ENCODE results near the gene PLA2G10.
A peak's percentile ranks its signal among the peaks of the same experiment; 100 is the strongest.
"Not testable (repeated sequence)": the region's sequence is repeated elsewhere in the genome, so short reads cannot be mapped to it uniquely, and the experiment has no call there.

The PLA2G10 gene

DNA sequence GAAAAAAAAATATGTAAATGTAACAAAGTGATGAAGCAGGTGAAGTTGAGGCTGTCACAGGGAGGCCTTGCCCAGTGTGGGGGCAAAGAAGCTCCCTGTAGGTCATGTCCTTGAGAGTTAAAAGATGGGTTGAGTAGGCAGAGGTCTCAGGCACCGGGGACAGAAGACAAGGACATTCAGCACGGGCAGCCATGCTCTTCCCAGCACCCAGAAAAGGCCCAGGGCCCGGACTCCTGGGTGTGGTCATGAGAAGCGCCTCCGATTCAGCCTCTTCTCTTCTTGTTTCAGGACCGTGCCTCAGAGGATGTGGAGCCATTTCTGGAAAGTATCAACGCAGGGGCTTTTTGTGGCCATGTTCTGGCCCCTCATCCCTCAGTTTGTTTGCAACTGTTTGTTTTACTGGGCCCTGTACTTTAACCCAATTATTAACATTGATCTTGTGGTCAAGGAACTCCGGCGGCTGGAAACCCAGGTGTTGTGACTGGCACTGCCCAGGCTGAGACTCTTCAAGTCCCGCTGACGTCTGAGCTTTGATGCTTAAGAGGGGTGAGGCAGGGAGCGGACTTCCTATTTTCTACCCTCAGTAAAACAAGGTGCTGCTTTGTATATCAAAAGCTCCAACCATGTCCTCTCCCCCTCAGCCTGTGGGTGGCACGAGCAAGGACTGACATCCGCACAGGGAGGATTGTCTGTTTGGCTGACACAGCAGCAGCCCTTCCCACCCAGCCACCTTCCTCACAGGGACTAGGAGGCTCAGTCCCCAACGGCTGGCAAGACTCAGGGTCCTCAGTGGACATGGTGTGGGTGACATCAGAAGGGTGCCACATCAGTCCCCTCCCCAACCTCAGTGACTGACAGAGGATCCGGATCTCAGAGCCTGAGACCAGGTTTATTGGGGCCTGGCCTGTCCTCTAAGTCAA lies 26.5 kb downstream of the PLA2G10 start:
- DNase-seq (ENCODE audit: low spot score): no peak

DNA sequence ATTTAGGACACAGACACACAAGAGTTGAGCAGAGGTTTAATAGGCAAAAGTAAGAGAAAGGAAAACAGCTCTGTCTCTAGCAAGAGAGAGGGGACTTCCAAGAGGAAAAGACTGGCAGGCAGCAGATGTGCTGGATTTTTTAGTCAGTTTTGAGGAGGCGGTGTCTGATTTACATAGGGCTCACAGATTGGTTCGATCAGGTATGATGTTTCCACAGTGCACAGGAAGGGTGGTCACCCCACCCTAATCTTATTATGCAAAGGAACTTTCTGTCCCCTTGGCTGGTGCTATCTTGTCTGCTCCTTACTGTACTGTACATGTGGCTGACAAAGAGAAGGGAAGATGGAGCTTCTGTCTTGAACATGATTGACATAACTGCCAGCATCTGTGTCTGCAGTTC lies 36.0 kb downstream of the PLA2G10 start:
- peak; percentile 45 for DNase-seq (ENCODE audit: low spot score)

DNA sequence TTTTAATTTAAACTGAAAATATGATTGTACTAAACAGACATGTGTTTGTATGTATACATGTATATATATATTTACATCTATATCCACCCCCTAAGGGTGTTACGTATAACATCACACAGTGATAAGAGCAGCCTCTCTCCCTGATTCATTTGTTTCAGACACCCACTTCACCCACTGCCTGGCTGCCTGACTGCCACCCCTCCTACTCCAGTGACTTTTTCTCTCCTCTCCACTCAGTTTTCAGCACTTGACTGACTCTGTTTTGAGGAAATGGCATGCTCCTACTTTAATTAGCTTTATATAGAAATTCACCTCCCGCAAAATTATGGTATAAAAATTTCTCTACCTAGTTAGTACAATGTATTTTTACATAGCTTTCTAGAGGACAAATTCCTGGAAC lies 41.4 kb downstream of the PLA2G10 start:
- DNase-seq (ENCODE audit: low spot score): no peak

DNA sequence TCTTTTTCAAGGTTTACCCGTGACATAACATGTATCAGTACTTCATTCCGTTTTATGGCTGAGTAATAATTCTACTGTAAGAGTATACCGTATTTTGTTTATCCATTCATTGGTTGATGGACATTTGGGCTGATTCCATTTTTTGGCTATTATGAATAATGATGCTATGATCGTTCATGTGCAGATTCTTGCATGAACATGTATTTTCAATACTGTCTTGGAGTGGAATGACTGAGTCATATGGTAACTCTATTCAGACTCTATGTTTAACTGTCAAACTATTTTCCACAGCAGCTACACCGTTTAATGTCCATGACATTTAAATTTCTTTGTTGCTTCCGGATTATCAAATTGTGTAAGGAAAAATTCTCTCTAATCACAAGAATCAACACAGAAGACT lies 43.5 kb downstream of the PLA2G10 start:
- DNase-seq (ENCODE audit: low spot score): no peak

DNA sequence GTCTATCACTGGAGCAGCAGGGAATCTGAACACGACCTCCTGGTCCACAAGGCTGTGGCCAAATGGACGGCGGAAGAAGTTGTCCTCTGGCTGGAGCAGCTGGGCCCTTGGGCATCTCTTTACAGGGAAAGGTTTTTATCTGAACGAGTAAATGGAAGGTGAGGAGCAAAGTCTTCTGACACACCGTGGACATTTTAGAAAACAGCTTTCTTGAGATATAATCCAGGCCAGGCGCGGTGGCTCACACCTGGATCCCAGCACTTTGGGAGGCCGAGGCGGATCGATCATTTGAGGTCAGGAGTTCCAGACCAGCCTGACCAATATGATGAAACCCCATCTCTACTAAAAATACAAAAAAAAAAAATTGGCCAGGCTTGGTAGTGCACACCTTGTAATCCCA lies 44.3 kb downstream of the PLA2G10 start:
- no peak for DNase-seq (ENCODE audit: low spot score)

DNA sequence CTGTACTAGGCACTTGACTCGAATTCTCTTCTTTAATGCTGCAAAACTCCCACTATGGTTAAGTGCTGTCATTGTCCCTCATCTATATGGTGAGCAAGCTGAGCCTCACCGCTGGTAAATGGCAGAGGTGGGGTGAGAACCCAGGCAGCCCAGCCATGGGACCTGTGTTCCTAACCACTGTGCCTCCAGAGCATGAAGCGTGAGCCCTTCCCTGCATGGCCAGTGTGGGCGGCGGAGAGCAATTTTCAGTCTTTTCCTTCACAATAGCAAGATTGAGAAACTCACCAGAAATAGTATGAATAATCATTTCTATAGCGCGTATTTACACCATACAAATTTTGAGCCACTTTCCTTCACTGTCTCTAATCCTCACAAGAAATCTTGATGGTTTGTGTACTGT lies 52.2 kb downstream of the PLA2G10 start:
- DNase-seq (ENCODE audit: low spot score): no peak

DNA sequence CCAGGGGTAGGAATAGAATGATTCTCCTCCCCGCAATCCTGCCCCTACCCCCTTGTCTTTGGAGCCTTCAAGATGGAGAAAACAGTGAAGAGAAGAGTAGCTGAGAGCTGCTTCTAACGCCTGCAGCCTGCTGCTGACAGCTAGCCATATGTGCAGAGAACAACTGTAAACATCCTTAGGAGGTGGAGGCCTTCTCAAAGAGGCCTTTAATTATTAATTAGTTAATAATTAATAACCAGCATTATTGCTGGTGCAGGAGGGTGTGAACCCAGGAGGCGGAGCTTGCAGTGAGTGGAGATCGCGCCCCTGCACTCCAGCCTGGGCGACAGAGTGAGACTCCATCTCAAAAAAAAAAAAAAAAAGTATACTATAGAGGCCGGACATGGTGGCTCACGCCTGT lies 52.9 kb downstream of the PLA2G10 start:
- DNase-seq (ENCODE audit: low spot score): no peak

DNA sequence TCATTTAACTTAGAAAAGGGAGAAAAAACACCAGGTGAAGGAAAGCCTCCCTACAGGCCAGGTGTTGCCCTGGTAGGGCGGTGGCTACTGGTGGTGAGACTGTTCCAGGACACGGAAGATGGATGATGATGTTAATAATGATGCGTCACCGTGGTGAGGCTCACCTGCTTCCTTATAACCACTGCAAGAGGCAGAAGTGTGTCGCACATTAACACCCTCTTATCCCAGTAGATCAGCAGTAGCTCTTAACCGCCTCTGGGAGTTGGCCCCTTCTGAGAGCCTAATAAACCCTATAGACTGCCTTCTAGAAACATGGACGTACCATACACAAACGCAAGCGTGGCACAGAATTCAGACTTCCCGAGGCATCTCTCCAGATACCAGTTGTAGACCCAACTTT lies 53.6 kb downstream of the PLA2G10 start:
- no peak for DNase-seq (ENCODE audit: low spot score)

DNA sequence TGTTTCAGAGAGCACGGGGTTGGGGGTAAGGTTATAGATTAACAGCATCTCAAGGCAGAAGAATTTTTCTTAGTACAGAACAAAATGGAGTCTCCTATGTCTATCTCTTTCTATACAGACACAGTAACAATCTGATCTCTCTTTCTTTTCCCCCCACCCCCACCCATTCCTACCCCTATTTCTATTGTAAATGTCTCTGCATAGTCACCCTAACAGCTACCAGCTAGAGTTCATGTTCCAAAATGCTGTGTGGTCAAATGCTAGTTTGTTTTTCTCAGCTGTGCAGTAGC lies 57.2 kb downstream of the PLA2G10 start:
- DNase-seq (ENCODE audit: low spot score): not testable (repeated sequence)

DNA sequence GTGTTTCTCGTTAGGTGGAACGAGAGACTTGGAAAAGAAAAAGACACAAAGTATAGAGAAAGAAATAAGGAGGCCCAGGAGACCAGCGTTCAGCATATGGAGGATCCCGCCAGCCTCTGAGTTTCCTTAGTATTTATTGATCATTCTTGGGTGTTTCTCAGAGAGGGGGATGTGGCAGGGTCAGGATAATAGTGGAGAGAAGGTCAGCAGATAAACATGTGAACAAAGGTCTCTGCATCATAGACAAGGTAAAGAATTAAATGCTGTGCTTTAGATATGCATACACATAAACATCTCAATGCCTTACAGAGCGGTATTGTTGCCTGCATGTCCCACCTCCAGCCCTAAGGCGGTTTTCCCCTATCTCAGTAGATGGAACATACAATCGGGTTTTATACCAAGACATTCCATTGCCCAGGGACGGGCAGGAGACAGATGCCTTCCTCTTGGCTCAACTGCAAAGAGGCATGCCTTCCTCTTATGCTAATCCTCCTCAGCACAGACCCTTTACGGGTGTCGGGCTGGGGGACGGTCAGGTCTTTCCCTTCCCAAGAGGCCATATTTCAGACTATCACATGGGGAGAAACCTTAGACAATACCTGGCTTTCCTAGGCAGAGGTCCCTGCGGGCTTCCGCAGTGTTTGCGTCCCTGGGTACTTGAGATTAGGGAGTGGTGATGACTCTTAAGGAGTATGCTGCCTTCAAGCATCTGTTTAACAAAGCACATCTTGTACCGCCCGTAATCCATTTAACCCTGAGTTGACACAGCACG lies 57.7 kb downstream of the PLA2G10 start:
- DNase-seq (ENCODE audit: low spot score): not testable (repeated sequence)

DNA sequence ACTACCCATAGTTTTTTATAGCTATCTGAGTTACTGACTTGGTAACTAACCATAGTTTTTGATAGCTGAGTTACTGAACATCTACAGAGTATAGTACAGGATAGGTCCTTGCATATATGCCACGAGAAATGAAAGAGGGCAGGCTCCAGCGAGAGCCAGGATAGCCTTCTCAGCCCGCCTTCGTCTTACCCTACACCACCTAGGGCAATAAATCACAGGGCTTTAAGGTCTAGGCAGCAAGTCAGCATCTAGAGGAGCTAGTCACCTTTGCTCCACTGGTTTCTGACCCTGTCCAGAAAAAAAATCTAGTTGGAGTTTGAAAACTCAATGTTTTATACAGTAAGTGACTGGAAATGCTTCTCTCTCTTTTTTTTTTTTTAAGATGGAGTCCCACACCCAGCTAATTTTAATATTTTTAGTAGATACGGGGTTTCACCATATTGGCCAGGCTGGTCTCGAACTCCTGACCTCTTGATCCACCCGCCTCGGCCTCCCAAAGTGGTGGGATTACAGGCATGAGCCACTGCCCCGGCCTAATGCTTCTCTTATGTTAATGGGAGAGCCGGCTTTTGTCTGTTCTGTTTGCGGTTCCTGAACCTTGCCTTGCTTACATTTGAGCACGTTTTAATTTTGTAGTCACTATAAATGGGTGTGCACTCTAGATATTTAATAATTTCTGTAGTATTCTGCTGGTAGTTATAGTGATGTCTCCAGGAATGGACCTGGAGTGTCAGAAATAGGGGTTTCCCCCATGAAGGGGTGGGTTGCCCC lies 58.5 kb downstream of the PLA2G10 start:
- no peak for DNase-seq (ENCODE audit: low spot score)

DNA sequence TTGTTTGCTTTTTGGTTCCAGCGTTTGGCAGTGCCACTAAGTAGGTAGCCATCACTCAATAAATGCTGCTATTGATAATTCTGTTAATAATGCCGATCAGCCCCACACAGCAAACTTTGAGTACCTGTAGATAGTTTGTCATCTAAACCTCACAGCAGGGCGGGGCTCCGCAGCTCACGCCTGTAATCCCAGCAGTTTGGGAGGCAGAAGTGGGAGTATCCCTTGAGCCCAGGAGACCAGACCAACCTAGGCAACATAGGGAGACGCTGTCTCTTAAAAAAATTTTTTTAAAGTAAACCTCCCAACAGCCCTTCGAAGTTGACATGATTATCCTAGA lies 59.8 kb downstream of the PLA2G10 start:
- no peak for DNase-seq (ENCODE audit: low spot score)

DNA sequence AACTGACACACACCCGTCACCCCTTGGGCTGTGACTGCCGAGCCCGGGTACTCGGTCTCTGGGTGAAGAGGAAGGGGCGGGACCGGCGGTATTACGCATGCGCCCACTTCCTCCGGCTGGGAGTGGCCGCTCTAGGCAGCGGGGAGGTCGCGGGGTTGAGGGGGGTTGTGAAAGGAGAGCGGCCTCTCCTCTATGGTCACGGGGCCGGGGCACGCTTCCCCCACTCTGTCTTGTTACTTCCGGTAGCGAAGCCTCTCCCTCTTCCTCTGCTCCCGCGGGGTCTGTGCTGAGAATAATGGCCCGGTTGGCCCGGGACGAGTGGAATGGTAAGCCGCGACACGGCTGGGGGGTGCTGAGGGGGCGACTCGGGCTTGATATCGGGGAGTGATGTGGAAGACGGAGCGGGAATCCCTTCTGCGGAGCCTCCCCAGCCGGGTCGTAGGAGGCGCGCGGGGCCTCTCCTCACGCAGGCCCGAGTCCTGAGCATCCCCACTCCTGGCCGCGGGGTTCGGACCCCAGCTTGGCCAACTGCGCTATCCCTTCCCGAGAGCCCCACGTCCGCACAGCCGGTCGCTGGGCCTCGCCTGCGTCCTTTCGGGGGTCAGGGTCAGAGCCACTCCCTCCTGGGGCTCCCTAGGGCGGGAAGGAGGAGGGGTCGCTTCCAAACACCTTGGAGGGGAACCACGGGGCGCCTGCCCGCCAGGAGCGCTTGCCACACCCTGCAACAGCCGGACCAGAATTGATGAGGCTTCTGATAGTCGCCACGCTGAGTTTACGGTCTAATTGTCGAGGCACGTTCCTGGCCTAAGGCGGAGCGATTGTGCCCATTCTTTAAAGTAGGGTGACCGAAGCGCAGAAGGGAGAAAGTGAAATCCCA lies 61.2 kb downstream of the PLA2G10 start, which contains the start of gene BFAR:
BFAR (plus strand) TSS at position 259 of the 877 bp plus-strand sequence. CDS start 11,396 bp downstream, outside the sequence.
- peak; percentile 97 for DNase-seq (ENCODE audit: low spot score)

DNA sequence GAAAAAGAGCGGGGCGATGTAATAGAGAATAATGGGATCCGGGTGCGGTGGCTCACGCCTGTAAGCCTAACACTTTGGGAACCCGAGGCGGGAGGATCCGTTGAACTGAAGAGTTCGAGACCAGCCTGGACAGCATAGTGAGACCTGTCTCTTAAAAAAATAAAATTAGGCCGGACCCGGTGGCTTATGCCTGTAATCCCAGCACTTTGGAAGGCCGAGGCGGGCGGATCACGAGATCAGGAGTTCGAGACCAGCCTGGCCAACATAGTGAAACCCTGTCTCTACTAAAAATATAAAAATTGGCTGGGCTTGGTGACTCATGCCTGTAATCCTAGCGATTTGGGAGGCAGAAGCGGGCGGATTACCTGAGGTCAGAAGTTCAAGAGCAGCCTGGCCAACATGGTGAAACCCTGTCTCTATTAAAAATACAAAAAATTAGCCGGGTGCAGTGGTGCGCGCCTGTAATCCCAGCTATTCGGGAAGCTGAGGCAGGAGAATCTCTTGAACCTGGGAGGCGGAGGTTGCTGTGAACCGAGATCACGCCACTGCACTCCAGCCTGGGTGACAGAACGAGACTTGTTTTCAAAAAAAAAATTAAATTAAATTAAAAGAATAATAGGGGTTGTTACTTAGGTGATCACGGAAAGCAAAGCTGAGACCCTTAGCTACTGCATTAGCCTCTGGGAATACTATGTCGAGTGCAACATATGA lies 63.3 kb downstream of the PLA2G10 start:
- not testable (repeated sequence) for DNase-seq (ENCODE audit: low spot score)

DNA sequence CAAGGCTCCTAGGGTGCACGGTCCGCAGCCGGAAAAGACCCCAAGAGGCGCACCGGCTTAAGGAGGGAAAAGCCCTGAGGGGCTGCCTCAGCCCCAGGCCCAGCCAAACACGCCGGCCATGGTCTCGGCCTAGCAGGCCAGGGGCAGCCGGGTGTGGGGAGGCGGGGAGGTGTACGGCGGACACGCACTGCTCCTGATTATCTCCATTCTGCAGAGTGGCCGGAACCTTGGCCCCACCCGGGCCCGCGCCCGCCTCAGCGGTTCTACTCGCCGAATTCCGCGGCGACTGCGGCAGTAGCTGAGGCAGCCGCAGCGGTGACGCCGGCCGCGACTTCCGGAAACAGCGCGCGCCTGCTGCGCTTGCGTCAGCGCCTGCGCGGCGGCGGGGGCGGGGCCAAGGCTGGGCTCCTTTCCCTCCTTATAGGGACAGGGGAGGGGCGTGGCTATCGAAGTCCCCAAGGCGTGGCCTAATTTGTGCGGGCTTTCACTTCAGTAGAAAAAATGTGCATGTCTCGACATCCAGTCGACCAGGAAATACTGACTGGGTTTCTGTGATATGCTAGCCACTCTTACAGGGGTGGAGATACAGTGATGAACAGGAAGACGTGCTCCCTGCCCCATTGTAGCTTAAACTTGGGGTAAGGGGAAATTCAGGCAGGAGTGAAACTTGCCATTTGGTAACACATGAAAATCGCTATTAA lies 64.0 kb downstream of the PLA2G10 start, which contains the start of gene PARN:
PARN (minus strand) TSS at position 342 of the 701 bp plus-strand sequence; CDS start at position 207, 135 bp downstream.
- peak; percentile 98 for DNase-seq (ENCODE audit: low spot score)

DNA sequence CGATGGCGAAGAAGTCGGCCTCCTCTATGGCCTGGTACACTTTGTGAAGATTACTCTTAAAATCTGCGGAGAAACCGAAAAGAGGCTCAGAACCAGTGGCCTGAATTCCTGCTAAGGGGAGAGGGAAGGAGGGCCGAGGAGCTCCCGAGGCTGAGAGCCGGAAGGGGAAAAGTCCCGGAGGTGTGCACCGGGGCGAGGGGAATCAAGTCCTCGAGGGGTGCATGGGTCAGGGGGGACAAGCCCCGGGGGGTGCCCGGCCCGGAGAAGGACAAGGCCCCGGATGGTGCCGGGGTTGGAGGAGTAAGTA lies 64.5 kb downstream of the PLA2G10 start:
- peak; percentile 23 for DNase-seq (ENCODE audit: low spot score)

DNA sequence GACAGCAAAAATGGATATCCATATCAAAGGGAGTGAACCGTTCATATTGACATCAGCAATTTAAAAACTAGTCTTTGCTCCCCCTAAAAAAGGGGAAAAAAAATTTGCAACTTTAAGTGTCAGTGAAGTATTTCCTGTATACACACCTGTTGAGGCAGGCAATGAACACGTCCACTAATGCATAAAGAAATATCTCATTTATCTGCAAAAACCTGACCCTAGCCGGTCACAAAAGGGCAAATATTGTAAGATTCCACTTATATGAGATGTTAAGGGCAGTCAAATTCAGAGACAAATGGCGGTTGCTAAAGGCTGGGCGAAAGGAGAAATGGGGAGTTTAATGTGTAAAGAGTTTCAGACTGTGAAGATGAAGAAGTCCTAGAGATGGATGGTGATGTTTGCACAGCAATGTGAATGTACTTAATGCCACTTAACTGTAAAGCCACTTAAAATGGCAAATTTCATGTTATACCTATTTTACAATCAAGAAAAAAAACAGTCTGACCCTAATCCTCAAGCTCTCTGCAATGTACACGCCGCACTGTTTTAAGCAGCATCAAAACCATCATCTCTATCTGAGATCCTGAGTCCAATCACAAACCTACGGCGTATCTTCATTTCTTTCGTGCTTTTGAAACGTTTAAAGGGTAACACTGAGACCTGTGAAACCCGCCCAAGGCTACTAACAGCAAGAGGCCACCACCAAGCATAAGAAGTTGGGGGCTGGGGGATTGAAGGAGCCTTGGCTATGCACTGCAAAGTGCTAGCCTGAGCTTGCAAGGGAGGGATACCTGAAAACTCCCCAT lies 65.1 kb downstream of the PLA2G10 start:
- no peak for DNase-seq (ENCODE audit: low spot score)

DNA sequence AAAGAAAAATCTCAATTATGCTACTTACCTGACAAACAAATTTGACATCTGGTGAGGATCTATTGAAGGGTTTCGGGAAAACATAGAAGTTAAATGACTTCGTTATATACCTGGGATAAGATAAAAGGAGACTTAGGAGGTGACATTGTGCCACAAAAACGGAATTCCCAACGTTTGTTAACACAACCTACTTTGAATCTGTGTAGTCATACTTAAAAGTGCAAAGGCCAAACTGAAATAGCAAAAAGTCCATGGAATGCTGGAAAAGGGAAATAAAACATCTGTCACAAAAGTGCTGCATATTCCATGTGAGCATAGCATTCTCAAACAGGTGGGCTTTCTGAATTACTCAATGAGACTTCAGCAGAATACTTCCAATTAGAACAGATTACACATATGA lies 67.0 kb downstream of the PLA2G10 start:
- DNase-seq (ENCODE audit: low spot score): no peak

Measured in germinal center (tissue), 1 donor.